KMS-11 (cell line): ENCODE measurements around the gene MFN2.
A peak's percentile ranks its signal among the peaks of the same experiment; 100 is the strongest.

Experiments
- H2AFZ ChIP-seq: fragments of 200-600 bp; sonication (generic); 2 replicates; pipeline ENCODE4 v1.6.1; 2016; ENCODE audit warnings: antibody characterized with exemption, mixed run types, low read depth
- H3K27ac ChIP-seq: fragments of 200-600 bp; sonication (generic); 2 replicates; pipeline ENCODE4 v1.6.1; 2016; ENCODE audit warnings: mild to moderate bottlenecking, mixed run types
- H3K27me3 ChIP-seq: fragments of 200-600 bp; sonication (generic); 2 replicates; pipeline ENCODE4 v1.6.1; 2017; ENCODE audit warnings: mild to moderate bottlenecking, low read depth, mixed run types, moderate library complexity; ENCODE audit not compliant: insufficient read depth
- H3K36me3 ChIP-seq: fragments of 200-600 bp; sonication (generic); 2 replicates; pipeline ENCODE4 v1.6.1; 2017; ENCODE audit warnings: mild to moderate bottlenecking, mixed run types; ENCODE audit not compliant: insufficient read depth
- H3K4me1 ChIP-seq: fragments of 200-600 bp; sonication (generic); 2 replicates; pipeline ENCODE4 v1.6.1; 2016; ENCODE audit warnings: mild to moderate bottlenecking, low read depth, mixed run types; ENCODE audit not compliant: poor library complexity, severe bottlenecking
- H3K4me2 ChIP-seq: fragments of 200-600 bp; sonication (generic); 2 replicates; pipeline ENCODE4 v1.7.0; 2016; ENCODE audit warnings: mild to moderate bottlenecking, mixed run types
- H3K4me3 ChIP-seq: fragments of 200-600 bp; sonication (generic); IDR thresholded peaks from 2 replicates; pipeline ENCODE4 v1.6.1; 2017; ENCODE audit warnings: low read depth, low read length, mixed read lengths; ENCODE audit not compliant: insufficient read depth
- H3K79me2 ChIP-seq: fragments of 200-600 bp; sonication (generic); 2 replicates; pipeline ENCODE4 v1.6.1; 2016; ENCODE audit warnings: low read depth, mixed run types; ENCODE audit not compliant: insufficient read depth
- H3K9ac ChIP-seq: fragments of 200-600 bp; sonication (generic); 2 replicates; pipeline ENCODE4 v1.6.1; 2016; ENCODE audit warnings: mild to moderate bottlenecking, mixed run types
- H4K20me1 ChIP-seq: fragments of 200-600 bp; sonication (generic); 2 replicates; pipeline ENCODE4 v1.6.1; 2016; ENCODE audit warnings: mild to moderate bottlenecking, mixed run types; ENCODE audit not compliant: insufficient read depth
- TF ChIP-seq, protein P1 (sequence below): fragments of 200-600 bp; sonication (generic); conservative IDR thresholded peaks from 2 replicates; pipeline ENCODE4 v1.6.1; 2017; ENCODE audit warnings: low read depth, mild to moderate bottlenecking, antibody characterized with exemption, low read length, moderate library complexity, mixed read lengths

The MFN2 gene

GRCh38 chr1:12015001-12015491 is 34.8 kb downstream of the MFN2 start:
- H3K79me2 ChIP-seq = peaks cover 3% of the 10 kb centered on the region; the same call in 1 of the 2 replicates
- no peak overlapping the region for H3K4me2 ChIP-seq
- no peak overlapping the region for H3K9ac ChIP-seq
- H3K4me3 ChIP-seq = no peak overlapping the region
- TF ChIP-seq, protein P1, sequence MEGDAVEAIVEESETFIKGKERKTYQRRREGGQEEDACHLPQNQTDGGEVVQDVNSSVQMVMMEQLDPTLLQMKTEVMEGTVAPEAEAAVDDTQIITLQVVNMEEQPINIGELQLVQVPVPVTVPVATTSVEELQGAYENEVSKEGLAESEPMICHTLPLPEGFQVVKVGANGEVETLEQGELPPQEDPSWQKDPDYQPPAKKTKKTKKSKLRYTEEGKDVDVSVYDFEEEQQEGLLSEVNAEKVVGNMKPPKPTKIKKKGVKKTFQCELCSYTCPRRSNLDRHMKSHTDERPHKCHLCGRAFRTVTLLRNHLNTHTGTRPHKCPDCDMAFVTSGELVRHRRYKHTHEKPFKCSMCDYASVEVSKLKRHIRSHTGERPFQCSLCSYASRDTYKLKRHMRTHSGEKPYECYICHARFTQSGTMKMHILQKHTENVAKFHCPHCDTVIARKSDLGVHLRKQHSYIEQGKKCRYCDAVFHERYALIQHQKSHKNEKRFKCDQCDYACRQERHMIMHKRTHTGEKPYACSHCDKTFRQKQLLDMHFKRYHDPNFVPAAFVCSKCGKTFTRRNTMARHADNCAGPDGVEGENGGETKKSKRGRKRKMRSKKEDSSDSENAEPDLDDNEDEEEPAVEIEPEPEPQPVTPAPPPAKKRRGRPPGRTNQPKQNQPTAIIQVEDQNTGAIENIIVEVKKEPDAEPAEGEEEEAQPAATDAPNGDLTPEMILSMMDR = no peak
- no peaks in the 10 kb centered on the region for H4K20me1 ChIP-seq
- no peak overlapping the region for H2AFZ ChIP-seq
- no peak overlapping the region for H3K27ac ChIP-seq
- peaks cover 2% of the 10 kb centered on the region for H3K4me1 ChIP-seq
- no peaks in the 10 kb centered on the region for H3K27me3 ChIP-seq
- no peaks in the 10 kb centered on the region for H3K36me3 ChIP-seq

DNA sequence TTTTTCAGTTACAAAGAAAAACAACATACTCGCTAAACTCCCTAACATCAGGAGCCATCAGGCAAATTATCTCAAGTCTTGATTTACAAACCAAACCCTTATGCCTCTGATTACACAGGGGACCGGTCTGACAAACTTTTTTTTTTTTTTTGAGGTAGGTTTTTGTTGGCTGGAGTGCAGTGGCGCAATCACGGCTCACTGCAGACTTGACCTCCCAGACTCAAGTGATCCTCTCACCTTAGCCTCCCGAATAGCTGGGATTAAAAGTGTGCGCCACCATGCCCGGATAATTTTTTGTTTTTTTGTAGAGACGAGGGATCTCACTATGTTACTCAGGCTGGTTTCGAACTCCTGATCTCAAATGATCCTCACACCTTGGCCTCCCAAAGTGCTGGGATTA is 35.3 kb downstream of the MFN2 start:
- Histone ChIP-seq H3K9ac (no peak overlapping the region), H3K79me2 (peaks cover 8% of the 10 kb centered on the region; the same call in 1 of the 2 replicates), H3K4me3 (no peak overlapping the region), H4K20me1 (no peaks in the 10 kb centered on the region), H2AFZ (no peak overlapping the region), H3K4me1 (peaks cover 6% of the 10 kb centered on the region), H3K4me2 (no peak overlapping the region), H3K27me3 (no peaks in the 10 kb centered on the region), H3K27ac (no peak overlapping the region), H3K36me3 (no peaks in the 10 kb centered on the region)
- TF ChIP-seq, protein P1 = no peak

GRCh38 chr1:12016182-12016581 is 35.9 kb downstream of the MFN2 start:
- TF ChIP-seq, protein P1 = no peak
- no peak overlapping the region for H3K9ac ChIP-seq
- H3K27ac ChIP-seq = no peak overlapping the region; the same call in 1 of the 2 replicates
- H3K27me3 ChIP-seq = no peaks in the 10 kb centered on the region
- peaks cover 6% of the 10 kb centered on the region for H3K4me1 ChIP-seq
- no peak overlapping the region for H3K4me3 ChIP-seq
- H3K4me2 ChIP-seq = no peak overlapping the region
- H3K36me3 ChIP-seq = no peaks in the 10 kb centered on the region
- peaks cover 11% of the 10 kb centered on the region; the same call in 1 of the 2 replicates for H3K79me2 ChIP-seq
- no peak overlapping the region for H2AFZ ChIP-seq
- no peaks in the 10 kb centered on the region for H4K20me1 ChIP-seq

DNA sequence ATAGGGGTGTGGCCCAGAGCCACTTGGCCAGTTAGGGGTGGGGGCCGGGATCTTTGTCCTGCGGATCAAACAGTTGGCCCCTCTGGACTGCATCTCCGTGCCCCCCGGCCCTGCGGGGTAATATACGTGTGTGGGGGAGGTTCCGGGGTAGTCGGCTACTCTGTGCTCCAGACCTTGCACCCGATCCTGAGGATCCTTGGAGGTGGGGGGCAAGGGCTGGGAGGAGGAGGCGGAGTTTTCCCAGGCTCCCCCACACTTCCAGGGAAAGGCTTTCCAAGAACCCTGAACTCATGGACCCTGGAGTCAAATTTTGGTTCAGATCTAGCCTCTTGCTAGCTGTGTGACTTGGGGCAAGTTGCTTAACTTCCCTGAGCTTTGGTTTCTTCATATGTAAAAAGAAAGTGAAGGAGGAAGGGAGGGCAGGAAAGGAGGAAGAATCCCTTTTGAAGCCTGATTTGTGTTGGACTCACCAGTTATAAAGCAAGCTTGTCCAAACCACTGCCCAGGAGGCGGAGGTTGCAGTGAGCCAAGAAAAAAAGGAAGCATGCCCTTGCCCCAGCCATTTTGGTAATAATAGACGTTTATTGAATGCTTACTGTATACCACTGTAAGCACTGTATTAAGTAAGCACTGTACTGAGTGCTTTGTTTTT is 39.7 kb downstream of the MFN2 start:
- H3K4me2 ChIP-seq = peak overlapping the region; percentile 88
- peak overlapping the region; percentile 54 for H2AFZ ChIP-seq

More for the DNA sequence above, 39.7 kb downstream of the MFN2 start:
- Histone ChIP-seq H3K36me3 (no peaks in the 10 kb centered on the region), H3K79me2 (peaks cover 11% of the 10 kb centered on the region; the same call in 1 of the 2 replicates), H3K4me3 (peak overlapping the region; percentile 67), H3K4me1 (peaks cover 6% of the 10 kb centered on the region), H3K27me3 (no peaks in the 10 kb centered on the region), H4K20me1 (no peaks in the 10 kb centered on the region), H3K27ac (peak overlapping the region; percentile 22; the same call in 1 of the 2 replicates), H3K9ac (peak overlapping the region; percentile 51; the same call in 1 of the 2 replicates)
- TF ChIP-seq, protein P1 = no peak
